Urothelium cell line (cell line): ENCODE measurements around the gene ATXN10.

Experiments
- DNase-seq: peaks from one replicate; pipeline ENCODE4 v3.0.0; 2011; ENCODE audit warnings: low spot score, mixed read lengths
- FAIRE-seq: peaks from 2 replicates; lab custom pipeline; 2011; peaks lifted over from hg19 to GRCh38; lab: Jason Lieb, UNC

The ATXN10 gene

GRCh38 chr22:45754822-45755221 is 83.2 kb downstream of the ATXN10 start:
- no peak for DNase-seq
- no peak for FAIRE-seq

- FAIRE-seq, result no peak
Observed at GRCh38 chr22:45756558-45756957, 84.9 kb downstream of the ATXN10 start.

GRCh38 chr22:45757068-45757467 is 85.4 kb downstream of the ATXN10 start:
- FAIRE-seq (no peak), DNase-seq (no peak)

More at GRCh38 chr22:45756558-45756957, 84.9 kb downstream of the ATXN10 start:
- no peak for DNase-seq

GRCh38 chr22:45757936-45758335 is 86.3 kb downstream of the ATXN10 start:
- DNase-seq, result no peak
- peak; percentile 9 for FAIRE-seq

- FAIRE-seq, result no peak
- no peak for DNase-seq
Observed at GRCh38 chr22:45758603-45759002, 87.0 kb downstream of the ATXN10 start.

GRCh38 chr22:45760682-45761081 is 89.0 kb downstream of the ATXN10 start:
- DNase-seq, result no peak
- FAIRE-seq, result no peak

GRCh38 chr22:45762545-45763235 is 91.1 kb downstream of the ATXN10 start:
- DNase-seq, result no peak
- FAIRE-seq, result no peak

- DNase-seq (no peak), FAIRE-seq (no peak)
Observed at GRCh38 chr22:45763236-45763624, 91.6 kb downstream of the ATXN10 start.

- no peak for FAIRE-seq
- no peak for DNase-seq
Observed at GRCh38 chr22:45768490-45768889, 96.9 kb downstream of the ATXN10 start.

- FAIRE-seq, result no peak
- DNase-seq, result no peak
Observed at GRCh38 chr22:45769569-45770210, 98.1 kb downstream of the ATXN10 start.

GRCh38 chr22:45770506-45770905 is 98.9 kb downstream of the ATXN10 start:
- DNase-seq (no peak), FAIRE-seq (peak; percentile 63)

- FAIRE-seq (no peak), DNase-seq (no peak)
Observed at GRCh38 chr22:45771057-45771456, 99.4 kb downstream of the ATXN10 start.

GRCh38 chr22:45771711-45772110 is 100.1 kb downstream of the ATXN10 start:
- FAIRE-seq (no peak), DNase-seq (no peak)

GRCh38 chr22:45772743-45773142 is 101.1 kb downstream of the ATXN10 start:
- no peak for DNase-seq
- FAIRE-seq, result no peak

- peak; percentile 52 for FAIRE-seq
- no peak for DNase-seq
Observed at GRCh38 chr22:45774001-45774670, 102.5 kb downstream of the ATXN10 start.

- FAIRE-seq (no peak), DNase-seq (no peak)
Observed at GRCh38 chr22:45775062-45775461, 103.4 kb downstream of the ATXN10 start.

- FAIRE-seq, result no peak
Observed at GRCh38 chr22:45775569-45776312, 104.1 kb downstream of the ATXN10 start.

GRCh38 chr22:45776313-45776585 is 104.6 kb downstream of the ATXN10 start:
- no peak for DNase-seq
- peak; percentile 20 for FAIRE-seq

More at GRCh38 chr22:45775569-45776312, 104.1 kb downstream of the ATXN10 start:
- no peak for DNase-seq

GRCh38 chr22:45777046-45777851 is 105.6 kb downstream of the ATXN10 start:
- peak; percentile 96 for FAIRE-seq
- peak; percentile 54 for DNase-seq

- FAIRE-seq, result peak; percentile 46
- no peak for DNase-seq
Observed at GRCh38 chr22:45777852-45778375, 106.3 kb downstream of the ATXN10 start.
